HG02678 (cell line): Measurements from ENCODE around the gene LRATD1.

ENCODE experiments used
- ATAC-seq: cut with Tn5 transposase; IDR thresholded peaks from one replicate; pipeline ENCODE4 v1.9.1; 2021; ENCODE audit warnings: mild to moderate bottlenecking, moderate library complexity; ENCODE audit not compliant: unreplicated experiment

LRATD1 gene

DNA sequence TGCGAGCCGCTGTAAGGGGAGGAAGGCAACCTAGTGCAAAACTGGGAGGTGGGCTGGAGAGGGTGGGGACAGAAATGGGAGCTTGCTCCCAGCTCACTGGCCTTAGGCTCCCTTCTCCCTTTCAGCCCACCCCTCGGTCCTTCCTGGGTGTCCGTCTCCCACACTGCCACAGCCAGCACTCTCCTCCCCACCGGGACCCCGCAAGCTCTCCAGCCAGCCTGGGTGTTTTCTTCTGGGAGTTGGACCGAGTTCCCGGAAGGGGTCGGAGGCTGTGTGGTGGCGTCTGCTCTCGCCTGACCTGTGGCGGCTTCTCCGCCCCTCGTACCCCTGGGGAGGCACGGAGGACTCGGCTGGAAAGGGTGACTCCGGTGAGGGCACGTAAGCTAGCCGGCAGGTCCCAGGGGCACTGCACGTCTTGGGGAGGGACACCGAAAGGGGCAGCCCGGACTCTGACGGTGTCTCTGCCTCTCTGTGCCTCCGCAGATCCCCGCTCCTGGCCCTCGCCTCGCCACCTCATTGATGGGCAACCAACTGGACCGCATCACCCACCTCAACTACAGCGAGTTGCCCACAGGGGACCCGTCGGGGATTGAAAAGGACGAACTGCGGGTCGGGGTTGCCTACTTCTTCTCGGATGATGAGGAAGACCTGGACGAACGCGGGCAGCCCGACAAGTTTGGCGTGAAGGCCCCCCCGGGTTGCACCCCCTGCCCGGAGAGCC, 1.1 kb downstream of the LRATD1 start:
- no peak for ATAC-seq

DNA sequence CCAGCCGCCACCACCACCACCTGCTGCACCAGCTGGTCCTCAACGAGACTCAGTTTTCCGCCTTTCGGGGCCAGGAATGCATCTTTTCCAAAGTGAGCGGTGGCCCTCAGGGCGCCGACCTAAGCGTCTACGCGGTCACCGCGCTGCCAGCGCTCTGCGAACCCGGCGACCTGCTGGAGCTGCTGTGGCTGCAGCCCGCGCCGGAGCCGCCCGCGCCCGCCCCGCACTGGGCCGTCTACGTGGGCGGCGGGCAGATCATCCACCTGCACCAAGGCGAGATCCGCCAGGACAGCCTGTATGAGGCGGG, 1.6 kb downstream of the LRATD1 start:
- no peak for ATAC-seq

DNA sequence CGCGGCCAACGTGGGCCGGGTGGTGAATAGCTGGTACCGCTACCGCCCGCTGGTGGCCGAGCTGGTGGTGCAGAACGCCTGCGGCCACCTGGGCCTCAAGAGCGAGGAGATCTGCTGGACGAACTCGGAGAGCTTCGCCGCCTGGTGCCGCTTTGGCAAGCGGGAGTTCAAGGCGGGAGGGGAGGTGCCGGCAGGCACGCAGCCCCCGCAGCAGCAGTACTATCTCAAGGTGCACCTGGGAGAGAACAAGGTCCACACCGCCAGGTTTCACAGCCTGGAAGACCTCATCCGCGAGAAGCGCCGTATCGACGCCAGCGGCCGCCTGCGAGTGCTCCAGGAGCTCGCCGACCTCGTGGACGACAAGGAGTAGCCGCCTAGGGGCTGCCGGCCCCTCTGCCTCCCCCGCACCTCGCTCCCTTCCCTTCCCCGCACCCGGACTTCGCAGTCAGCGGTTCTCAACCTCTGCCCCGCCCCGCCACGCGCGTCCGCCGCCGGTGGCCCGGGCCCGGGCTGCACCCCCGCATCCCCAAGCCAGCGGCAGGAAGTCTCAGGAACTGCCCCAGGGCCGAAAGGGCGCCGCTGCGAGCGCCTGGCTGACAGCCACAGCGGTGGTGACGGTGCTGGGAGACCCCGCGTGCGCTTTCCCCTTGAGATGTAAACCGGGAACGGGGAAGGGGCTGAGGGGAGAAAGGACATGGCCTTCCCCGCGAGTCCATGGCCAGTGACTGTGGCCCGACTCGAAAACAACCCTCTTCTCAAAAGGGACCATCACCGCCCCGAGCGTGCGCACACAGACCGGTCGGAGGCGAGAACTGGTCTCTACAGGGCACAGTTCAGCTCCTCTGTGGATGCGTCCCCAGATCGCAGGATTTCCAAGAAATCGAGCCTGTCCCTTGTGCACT, 2.2 kb downstream of the LRATD1 start:
- peak; percentile 64 for ATAC-seq

DNA sequence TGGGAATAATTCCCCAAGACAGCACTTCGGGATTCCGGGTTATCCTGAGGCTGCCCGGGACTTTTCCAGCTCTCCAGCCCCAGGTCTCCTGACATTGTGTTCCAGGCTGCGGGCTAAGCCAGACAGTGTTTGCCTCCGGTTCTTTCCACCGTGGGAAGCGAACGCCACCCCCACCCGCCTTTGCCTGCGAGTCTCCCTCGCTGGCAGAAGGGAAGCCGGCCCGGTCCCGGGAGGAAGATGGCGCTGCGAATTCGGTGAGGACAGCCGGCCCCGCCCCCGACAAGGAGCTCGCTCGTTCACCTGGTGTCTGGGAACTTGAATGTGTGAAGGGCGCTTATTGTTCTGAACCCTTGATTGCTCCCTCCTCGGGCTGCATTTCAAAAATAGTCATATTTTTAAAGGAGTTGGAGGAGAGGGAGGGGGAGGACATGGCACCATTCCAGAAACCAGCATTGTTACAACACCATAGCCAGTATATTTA, 2.9 kb downstream of the LRATD1 start:
- no peak for ATAC-seq

DNA sequence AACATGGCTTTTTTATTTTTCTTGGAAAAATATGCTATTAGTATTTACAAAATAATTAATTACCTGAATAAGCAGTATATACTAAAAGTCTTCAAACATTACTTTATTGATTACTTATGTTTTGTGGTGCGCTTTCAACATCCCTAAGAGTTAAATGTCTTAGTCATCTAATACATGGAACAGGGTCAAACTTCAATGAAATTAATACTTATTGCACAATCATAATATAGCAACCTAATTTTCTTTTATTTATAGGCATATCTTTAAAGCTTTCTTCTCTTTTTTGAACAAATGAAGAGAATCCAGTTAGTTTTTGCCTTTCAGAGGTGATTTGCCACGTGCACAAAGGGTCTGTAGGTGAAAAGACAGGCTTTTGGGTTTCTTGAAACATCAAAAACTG, 6.0 kb downstream of the LRATD1 start:
- no peak for ATAC-seq

DNA sequence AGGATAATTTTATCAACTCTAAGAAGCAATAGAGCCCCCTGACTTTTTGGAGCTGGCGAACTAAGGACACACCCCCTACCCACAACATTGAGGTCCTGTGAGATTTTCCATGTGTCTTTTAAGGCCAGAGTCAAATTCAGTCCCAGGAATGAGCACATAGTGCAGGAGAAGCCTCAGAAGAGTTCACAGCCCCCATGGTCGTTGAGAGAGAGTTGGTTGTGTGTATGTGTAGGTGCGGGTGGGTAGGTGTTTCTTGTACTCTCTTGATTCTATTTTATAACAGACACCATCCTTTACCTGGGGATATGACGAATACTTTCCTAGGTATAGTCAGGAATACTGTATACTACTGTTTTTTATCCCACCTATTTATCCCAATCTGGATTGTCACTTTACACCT, 8.6 kb downstream of the LRATD1 start:
- ATAC-seq = no peak

DNA sequence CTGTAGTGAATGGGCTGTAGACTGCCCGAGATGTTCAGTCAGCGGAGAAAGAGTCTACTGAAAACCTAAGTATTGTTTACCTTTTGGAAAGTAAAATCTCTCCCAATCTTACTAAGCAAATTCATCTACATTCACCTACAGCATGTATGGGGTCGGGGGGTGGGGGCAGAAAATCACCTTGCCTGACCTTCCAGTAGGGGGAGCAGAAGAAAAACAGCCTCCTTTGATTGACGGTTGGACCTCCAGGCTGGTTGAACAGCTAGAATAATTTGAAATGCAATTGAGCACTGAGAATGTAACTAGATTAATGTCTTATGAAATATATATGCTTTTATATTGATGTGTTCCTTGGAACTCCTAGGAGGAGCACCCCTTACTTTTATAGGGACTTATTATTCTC, 10.0 kb downstream of the LRATD1 start:
- no peak for ATAC-seq

DNA sequence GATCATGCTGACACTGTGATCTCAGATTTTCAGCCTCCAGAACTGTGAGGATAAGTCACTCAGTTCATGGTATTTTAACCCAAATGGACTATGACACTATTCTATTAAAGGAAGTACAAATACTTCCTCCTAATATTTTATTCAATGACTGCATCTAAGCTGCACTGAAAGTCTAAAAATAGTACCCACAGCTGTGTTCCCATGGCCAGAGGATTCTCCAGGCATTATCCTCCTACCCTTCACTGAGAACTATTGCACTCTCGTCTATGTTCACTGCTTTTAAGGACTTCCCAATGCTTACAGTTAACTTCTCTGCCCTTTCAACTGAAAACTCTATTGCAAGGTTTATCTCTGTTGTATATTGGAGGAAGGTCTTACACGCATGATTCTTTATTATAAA, 15.2 kb downstream of the LRATD1 start:
- ATAC-seq = no peak

DNA sequence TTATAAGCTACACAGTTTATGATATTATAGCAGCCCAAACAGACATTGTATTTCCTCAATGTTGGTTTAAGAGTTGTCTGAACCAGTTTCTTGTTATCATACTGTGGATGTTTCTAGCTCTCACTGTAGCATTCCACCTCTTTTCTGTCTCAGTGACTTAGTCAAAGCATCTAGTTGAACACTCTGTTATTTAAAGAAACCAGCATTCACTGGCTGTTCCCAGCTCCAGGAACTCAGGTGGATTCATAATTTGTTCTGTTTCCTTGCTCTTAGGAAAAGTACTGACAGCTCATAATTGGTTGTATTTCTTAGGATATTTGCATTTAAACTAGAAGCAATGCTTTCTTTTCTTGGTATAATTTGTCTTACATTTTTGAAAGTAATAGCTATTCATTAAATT, 17.5 kb downstream of the LRATD1 start:
- no peak for ATAC-seq

DNA sequence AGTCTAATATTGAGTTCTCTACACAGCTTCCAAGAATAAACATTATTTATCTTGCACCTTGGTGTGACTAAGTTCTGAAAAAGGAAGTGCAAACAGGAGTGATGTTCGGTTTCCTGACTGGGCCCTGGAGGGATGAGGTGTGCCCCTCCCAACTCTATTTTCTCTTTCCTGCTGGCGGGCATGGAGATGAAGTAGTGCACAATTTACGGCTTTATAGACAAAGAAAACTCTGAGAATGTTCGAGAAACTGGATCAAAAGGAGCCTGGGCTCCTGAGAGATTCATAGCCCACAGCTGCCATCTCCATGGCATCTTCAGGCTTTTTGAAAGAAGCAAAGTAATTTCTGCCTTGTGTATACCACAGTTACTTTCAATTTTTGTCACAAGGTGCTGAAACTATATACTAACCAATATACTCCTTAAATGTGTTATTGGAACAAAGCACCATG, 22.3 kb downstream of the LRATD1 start:
- ATAC-seq = peak; percentile 91

DNA sequence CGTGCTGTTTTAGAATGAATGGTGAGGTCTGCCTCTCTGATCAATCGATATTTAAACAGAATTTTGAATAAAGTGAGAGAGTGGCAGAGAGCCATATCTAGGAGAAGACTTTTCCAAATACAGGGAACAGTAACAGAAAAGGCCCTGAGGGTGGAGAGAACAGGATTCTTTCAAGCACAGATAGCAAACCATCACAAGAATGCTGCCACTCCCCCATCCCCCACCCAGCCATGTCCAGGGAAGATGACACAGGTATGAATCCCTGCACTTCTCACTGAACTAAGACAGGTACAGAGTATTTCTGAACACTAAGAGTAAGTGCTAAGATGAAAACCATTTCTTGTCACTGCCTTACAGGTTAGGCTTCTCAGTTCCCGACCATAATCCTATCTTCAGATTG, 23.6 kb downstream of the LRATD1 start:
- ATAC-seq = no peak

DNA sequence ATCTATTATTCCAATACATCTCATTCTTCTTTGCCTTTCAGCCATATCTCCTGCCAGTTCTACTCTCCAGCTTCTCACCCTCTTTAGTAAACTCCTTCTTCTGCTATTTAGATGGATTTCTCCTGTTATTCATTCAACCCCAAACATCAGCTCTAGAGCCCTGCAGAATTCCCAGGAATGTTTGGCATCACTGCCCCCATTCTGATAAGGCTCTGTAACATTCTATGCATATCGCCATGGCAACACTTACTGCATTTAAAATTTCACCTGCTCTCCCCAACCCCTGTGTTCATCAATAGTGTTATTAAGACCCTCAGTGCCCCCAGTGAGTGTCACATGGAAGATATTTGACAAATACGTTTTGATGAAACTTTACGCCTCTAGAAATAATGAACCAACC, 28.6 kb downstream of the LRATD1 start:
- no peak for ATAC-seq

DNA sequence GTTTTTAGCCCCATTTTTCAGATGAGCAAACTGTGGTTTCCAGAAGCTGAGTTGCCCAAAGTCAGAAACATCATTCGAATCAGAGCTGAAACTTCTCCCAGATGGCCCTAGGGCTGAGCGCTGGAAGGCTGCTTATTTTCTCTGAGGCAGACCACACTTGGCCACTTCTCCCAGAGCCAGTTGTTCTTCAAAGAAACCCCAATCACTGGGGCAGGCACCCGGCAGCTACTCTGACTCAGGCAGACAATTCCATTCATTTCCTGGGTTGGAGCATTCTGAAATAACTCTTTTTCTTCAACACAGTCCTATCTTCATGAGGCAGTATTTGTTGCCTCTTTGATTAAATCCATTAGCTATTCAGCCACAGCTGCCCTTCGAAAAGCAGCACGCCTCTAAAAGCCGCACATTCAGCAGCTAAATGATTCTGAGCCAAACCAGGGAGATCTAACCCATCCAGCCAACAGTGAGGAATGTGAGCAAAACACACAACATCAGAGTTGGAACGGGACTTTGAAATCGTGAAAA, 40.9 kb downstream of the LRATD1 start:
- no peak for ATAC-seq

DNA sequence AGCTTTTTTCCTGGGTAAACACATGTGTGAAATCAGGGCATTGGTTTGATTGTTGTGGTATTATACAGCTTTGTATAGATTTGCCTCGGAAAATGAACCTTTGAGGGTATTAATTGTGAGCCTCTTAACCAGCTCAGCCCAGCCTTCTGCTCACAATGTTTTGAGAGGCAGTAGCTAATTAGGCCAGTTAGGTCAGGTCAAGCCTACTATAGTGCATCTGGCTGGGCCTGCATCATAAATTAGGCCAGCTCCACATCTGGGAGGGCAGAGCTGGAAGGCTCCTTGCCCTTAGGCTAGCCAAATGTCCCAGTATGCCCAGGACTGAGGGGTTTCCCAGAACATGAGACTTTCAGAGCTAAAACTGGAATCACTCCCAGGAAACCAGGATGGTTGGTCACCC, 43.0 kb downstream of the LRATD1 start:
- ATAC-seq = no peak

DNA sequence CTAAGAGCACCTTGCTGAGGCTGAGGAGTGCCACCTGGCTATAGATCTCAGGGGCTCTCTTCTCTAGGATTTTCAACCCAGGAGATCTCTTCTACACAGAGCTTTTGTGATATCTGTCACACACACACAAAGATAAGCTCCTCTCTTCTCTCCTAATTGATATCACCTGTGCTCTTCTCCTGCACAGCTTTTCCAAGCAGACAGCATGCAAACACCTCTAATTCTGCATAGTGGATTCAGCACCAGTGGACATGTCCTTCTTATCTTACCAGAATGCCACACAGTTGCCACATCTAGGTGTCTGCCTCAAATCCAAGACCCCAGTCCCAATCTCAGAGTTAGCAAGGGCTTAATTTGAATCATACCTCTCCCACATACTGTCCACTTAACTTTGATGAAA, 43.9 kb downstream of the LRATD1 start:
- ATAC-seq = no peak

DNA sequence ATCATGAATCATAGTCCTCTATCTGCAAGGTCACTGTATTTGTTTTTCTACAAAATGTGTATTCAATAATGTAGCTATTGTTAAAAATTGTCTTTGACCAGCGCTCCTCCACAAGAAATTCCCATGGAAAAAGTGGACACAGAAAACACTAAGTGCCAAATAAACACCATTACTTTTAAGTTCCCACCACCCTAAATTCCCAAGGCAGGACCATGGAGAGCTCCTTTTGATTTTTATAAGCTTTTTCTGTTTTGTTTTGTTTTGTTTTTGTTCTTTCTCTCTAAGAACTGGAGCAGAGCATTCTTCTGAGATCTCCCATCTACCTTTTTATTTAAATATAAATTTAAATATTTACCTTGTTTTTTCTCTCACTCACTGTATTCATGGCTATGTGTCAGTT, 44.5 kb downstream of the LRATD1 start:
- ATAC-seq = no peak

DNA sequence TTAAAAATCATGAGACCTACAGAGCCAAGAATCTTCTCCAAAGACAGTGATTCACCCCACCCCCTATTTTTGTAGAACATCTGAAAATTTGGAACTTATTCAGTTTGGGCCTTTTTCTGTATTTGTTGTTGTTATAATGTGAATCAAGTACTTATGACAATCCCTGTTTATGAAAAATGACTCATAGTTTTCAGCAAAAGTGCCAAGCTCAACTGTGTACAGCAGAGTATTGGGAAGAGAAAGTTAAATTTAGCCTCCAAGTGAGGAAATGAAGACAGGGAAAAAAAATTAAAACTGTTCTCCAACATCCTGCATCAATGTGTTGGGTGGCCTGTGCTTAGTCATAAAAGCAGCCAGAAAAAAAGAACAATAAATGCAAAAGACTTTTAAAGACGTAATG, 46.2 kb downstream of the LRATD1 start:
- ATAC-seq = no peak

DNA sequence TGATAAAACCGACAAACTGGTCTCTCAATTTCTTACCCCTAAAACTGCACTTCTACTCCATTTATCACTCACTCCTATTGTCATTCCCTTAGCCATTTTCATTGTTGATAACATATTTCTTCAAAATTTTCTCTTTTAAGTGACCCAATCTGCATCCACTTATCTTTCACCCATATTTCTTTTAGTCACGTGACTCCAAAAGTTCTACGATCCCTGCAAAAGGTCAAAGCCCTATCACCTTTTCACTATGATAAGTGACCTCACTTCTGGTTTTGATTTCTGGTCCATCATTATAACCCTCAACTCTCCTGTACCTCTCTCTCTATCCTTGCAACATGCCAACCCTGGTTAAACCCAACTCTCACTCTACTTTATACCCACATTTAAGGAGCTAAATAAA, 49.1 kb downstream of the LRATD1 start:
- no peak for ATAC-seq
